ENCODE measurements around the gene DDX28. TPM values are rescaled to one million over a fixed set of nuclear protein-coding genes. Genes with fewer than 3 reads are reported as not detected.

DDX28 gene
- total and polyA plus RNA-seq, 2 of the 4 experiments (the other 2 are of a cell fraction), result 9.2 to 10.0 TPM

- H3K14ac ChIP-seq (replicated peaks; ENCODE audit: low read depth, low read length), result no peak overlapping the region
- H2AK5ac ChIP-seq (ENCODE audit: low read depth, low read length), result no peak overlapping the region
- no peak overlapping the region for H3K4me2 ChIP-seq (ENCODE audit: low read depth, low read length)
- ATAC-seq (ENCODE audit: low read depth) (no peak), DNase-seq (no peak)
- no peak overlapping the region for H3K56ac ChIP-seq (ENCODE audit: extremely low read depth, insufficient read depth, low read length)
- peaks cover 5% of the 10 kb centered on the region for H3K9me1 ChIP-seq (ENCODE audit: insufficient read depth, low read length)
- H2BK120ac ChIP-seq (ENCODE audit: low read depth, low read length), result no peak overlapping the region
- H2BK20ac ChIP-seq (ENCODE audit: low read depth, low read length), result no peak overlapping the region
- 100% methylated on average over 2 of the region's 10 CpGs; no CpG with 5 or more reads in 1 of the 2 experiments for WGBS, 2 experiments (ENCODE audit: extremely low coverage in 2 of 2, insufficient read length in 1 of 2)
- in situ Hi-C loops (cut with MboI; ENCODE audit: low sequenced_read_pairs) (no loop called here), intact Hi-C loops (cut with micrococcal nuclease) (no loop called here), dilution Hi-C loops (cut with HindIII; ENCODE audit: low sequenced_read_pairs, unreplicated experiment) (no loop called here)
- H2BK15ac ChIP-seq (ENCODE audit: low read depth, low read length), result no peak overlapping the region
- H3K4ac ChIP-seq (ENCODE audit: low read depth, low read length), result no peak overlapping the region
- no peak overlapping the region for H3K4me3 ChIP-seq (ENCODE audit: insufficient read depth, low read depth, low read length)
- peaks cover 4% of the 10 kb centered on the region for H3K36me3 ChIP-seq (ENCODE audit: control insufficient read depth, insufficient read depth, low read length)
- H4K5ac ChIP-seq (ENCODE audit: low read depth, low read length), result no peak overlapping the region
- H2AFZ ChIP-seq (replicated peaks; ENCODE audit: low read length, poor library complexity), result no peak overlapping the region
- ChIA-PET POLR2A (ENCODE audit: unreplicated experiment) (no interaction called here), CTCF (no interaction called here)
- peaks cover 7% of the 10 kb centered on the region for H3K4me1 ChIP-seq (ENCODE audit: control insufficient read depth, insufficient read depth, low read length)
- no peak overlapping the region for H2BK5ac ChIP-seq (ENCODE audit: low read depth, low read length, poor library complexity, severe bottlenecking)
- H3K79me1 ChIP-seq (ENCODE audit: low read depth in 1 of 2, low read length in 2 of 2), result peaks cover 19 to 39% of the 10 kb centered on the region in 2 experiments
- H4K8ac ChIP-seq (ENCODE audit: low read depth in 2 of 2, low read length in 2 of 2), result no peak overlapping the region
- no peak overlapping the region for H3K18ac ChIP-seq (ENCODE audit: low read depth, low read length)
- no peak overlapping the region for H3K9ac ChIP-seq (ENCODE audit: low read depth, low read length)
- no peak overlapping the region for H2AK9ac ChIP-seq (replicated peaks; ENCODE audit: low read depth, low read length, poor library complexity)
- no peaks in the 10 kb centered on the region for H3K9me3 ChIP-seq (ENCODE audit: control insufficient read depth, insufficient read depth, low read length)
- TF ChIP-seq SMC3 (IDR thresholded peaks at IDR 0.05; ENCODE audit: low read depth, low read length), result no peak
- no peak for TF ChIP-seq RCOR1 (IDR thresholded peaks at IDR 0.05; ENCODE audit: insufficient replicate concordance, low read length)
- no peak for TF ChIP-seq BHLHE40 (IDR thresholded peaks at IDR 0.05; ENCODE audit: low read depth, low read length)
- TF ChIP-seq MXI1 (IDR thresholded peaks at IDR 0.05; ENCODE audit: borderline replicate concordance, low read depth, low read length), result no peak
- no peak for TF ChIP-seq MAZ (IDR thresholded peaks at IDR 0.05; ENCODE audit: borderline replicate concordance, low read depth, low read length)
- H3K27me3 ChIP-seq (ENCODE audit: control insufficient read depth, insufficient read depth, low read length), result no peaks in the 10 kb centered on the region
- no TSS peak for BruUV-seq (replicated peaks)
- no peak overlapping the region for H3K23ac ChIP-seq (ENCODE audit: low read depth, low read length)
- no peaks in the 10 kb centered on the region for H4K20me1 ChIP-seq (ENCODE audit: insufficient read depth, low read length)
- no peak overlapping the region for H3K27ac ChIP-seq (ENCODE audit: insufficient read depth, low read length)
- no peak overlapping the region for H4K91ac ChIP-seq (ENCODE audit: insufficient read depth, low read depth, low read length)
Observed at GRCh38 chr16:68021490-68021889, 1.5 kb downstream of the DDX28 start.
